Gastrocnemius medialis (tissue), 4 donors: ENCODE data around the gene SURF2. TPM values are rescaled to one million over a fixed set of nuclear protein-coding genes. Genes with fewer than 3 reads are reported as not detected.

Experiments
- ATAC-seq, 2 donors: fragments of 150-250 bp; one replicate each; pipeline ENCODE4 v1.9.1; 2016
- DNase-seq, 2 donors: peaks; one replicate each; pipeline ENCODE4 v3.0.0-alpha.2; 2019
- H3K27ac ChIP-seq, 4 donors: fragments of 200-600 bp; sonication (generic); 1 replicate in 1 of 4; 2 replicates in 3 of 4; pipeline ENCODE4 v1.5.1; 2016 to 2018; ENCODE audit warnings: mild to moderate bottlenecking in 2 of 4, moderate library complexity in 1 of 4
- H3K27me3 ChIP-seq, 3 donors: fragments of 200-600 bp; sonication (generic) in 2 of 3; 1 replicate in 1 of 3; 2 replicates in 2 of 3; pipeline versions ENCODE4 v1.5.1 to v1.6.0; 2016 to 2019; ENCODE audit warnings: mild to moderate bottlenecking in 1 of 3, moderate library complexity in 1 of 3
- H3K36me3 ChIP-seq, 2 donors: fragments of 200-600 bp; sonication (generic) in 1 of 2; one replicate each; pipeline ENCODE4 v1.5.1; 2017 to 2018
- H3K4me1 ChIP-seq, 2 donors: fragments of 200-600 bp; sonication (generic) in 1 of 2; one replicate each; pipeline ENCODE4 v1.5.1; 2016 to 2017; ENCODE audit warnings: mild to moderate bottlenecking in 2 of 2
- H3K4me3 ChIP-seq, 4 donors: fragments of 200-600 bp; sonication (generic) in 3 of 4; 1 replicate in 1 of 4; 2 replicates in 3 of 4; pipeline ENCODE4 v1.5.1; 2016 to 2019; ENCODE audit warnings: mild to moderate bottlenecking in 2 of 4
- H3K9me3 ChIP-seq, 3 donors: fragments of 200-600 bp; sonication (generic) in 2 of 3; 1 replicate in 1 of 3; 2 replicates in 2 of 3; pipeline ENCODE4 v1.5.1; 2016 to 2019
- POLR2A ChIP-seq, 2 donors: fragments of 450-650 bp; IDR thresholded peaks; one replicate each; pipeline ENCODE4 v1.6.1; 2017; ENCODE audit warnings: antibody characterized with exemption in 2 of 2, mild to moderate bottlenecking in 2 of 2, moderate library complexity in 2 of 2
- in situ Hi-C, 4 donors: fragments of 200-750 bp; cut with MboI; loops; one replicate each; pipeline versions ENCODE4 v1.15.0 to v1.8.0; 2017; ENCODE audit warnings: low sequenced_read_pairs in 4 of 4
- intact Hi-C: fragments of 100-400 bp; cut with DNase I; formaldehyde crosslinking; loops from one replicate; pipeline ENCODE4 v1.15.1; 2023; ENCODE audit warnings: low total_unique reads
- total RNA-seq, 4 donors: library from RNA; depleted of rRNA; stranded (reverse); fragments of >200 nt; gene quantifications; one replicate each; pipeline versions ENCODE4 v1.1.0 to v1.2.3, GENCODE V29; 2016
- TF ChIP-seq, protein P1 (sequence below), 5 experiments: fragments of 450-650 bp in 3 of 5; fragments of 200-600 bp in 2 of 5; sonication (generic) in 2 of 5; IDR thresholded peaks in 4 of 5; conservative IDR thresholded peaks in 1 of 5; 1 replicate in 4 of 5; 2 replicates in 1 of 5; pipeline ENCODE4 v1.5.1; 2016 to 2019; ENCODE audit warnings: antibody characterized with exemption in 5 of 5, mild to moderate bottlenecking in 3 of 5, moderate library complexity in 3 of 5

The SURF2 gene
- total RNA-seq, 4 donors from 2014 or later = 14.3 to 26.4 (median 24.8) TPM

DNA sequence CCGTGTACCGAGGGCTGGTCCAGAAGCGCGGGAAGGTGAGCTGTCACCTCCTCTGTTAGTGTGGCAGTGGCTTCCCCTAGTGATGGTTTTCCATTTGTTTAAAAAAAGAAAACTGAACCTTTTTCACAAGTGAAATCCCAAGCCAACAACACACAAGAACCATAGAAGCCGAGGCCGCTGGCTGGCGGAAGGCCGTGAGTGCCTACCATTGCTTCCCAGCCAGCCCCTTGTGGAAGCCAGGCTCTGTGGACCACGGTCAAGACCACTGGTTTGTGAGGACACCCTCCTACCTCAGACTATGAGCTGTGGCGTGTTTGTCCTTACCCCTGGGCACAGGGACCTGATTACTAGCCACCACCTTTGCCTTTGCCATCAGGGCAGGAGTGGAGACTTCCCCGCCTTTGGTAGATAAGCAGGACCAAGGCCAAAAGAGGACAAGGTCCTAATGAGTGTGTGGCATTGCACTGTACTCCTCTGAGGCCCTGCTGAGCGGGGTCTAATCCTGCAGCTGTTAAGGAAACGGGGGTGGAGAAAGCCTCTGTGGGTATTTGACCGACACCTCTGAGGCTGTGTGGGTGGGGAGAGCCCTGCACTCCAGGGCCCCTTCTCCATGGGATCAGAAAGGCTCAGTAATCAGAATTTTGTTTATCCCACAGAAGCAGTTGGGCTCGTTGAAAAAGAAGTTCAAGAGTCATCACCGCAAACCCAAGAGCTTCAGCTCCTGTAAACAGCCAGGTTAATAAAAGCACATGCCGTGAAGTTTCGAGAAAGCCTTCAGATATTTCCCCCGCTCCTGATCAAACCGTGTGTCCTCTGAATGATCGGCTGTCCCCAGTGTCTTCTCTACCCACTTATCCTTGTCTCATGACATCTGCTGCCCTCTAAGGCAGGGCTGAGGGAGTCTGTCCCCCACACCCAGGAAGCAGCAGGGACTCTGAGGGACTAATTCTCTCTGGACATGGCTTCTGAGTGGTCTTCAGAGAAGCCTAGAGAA lies 4.3 kb downstream of the SURF2 start:
- Histone ChIP-seq H3K27me3 (no peaks in the 10 kb centered on the region), H3K27ac (no peak overlapping the region), H3K36me3 (peaks cover 0 to 60% of the 10 kb centered on the region in 2 donors), H3K4me1 (peaks cover 8 to 14% of the 10 kb centered on the region in 2 donors), H3K4me3 (no peak overlapping the region), H3K9me3 (no peaks in the 10 kb centered on the region)
- in situ Hi-C loops = no loop called here
- ATAC-seq = no peak
- intact Hi-C loops = no loop called here
- TF ChIP-seq, protein P1, sequence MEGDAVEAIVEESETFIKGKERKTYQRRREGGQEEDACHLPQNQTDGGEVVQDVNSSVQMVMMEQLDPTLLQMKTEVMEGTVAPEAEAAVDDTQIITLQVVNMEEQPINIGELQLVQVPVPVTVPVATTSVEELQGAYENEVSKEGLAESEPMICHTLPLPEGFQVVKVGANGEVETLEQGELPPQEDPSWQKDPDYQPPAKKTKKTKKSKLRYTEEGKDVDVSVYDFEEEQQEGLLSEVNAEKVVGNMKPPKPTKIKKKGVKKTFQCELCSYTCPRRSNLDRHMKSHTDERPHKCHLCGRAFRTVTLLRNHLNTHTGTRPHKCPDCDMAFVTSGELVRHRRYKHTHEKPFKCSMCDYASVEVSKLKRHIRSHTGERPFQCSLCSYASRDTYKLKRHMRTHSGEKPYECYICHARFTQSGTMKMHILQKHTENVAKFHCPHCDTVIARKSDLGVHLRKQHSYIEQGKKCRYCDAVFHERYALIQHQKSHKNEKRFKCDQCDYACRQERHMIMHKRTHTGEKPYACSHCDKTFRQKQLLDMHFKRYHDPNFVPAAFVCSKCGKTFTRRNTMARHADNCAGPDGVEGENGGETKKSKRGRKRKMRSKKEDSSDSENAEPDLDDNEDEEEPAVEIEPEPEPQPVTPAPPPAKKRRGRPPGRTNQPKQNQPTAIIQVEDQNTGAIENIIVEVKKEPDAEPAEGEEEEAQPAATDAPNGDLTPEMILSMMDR (IDR thresholded peaks at IDR 0.05 in 4 of 5, conservative IDR thresholded peaks at IDR 0.05 in 1 of 5) = no peak
- TF ChIP-seq POLR2A (IDR thresholded peaks at IDR 0.05) = no peak
- DNase-seq = no peak

DNA sequence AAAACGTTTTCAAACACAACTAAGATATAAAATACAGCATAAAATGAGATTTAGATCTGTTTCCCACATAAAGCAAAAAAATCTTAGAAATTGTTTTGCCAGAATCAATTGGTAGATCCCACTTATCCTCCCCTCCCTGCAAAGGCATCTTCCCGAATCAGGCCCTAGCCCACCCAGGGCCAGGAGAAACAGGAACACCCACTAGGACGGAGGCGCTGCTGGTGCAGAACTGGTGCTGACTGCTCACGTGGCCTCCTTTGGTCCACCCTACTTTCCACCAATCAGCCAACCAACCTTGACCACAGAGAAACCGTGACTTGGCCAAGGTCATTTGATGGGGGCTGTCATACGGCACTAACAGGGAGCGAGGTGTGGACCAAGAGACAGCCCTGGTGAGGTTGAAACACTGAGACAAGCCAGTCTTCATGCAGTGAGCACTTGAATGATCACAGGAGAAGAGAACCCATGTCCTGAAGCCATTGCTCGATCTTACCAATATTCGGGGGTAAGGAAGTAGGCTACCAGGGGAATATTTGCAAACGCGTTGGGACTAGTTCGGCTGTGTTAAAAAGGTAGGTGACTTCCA lies 5.2 kb downstream of the SURF2 start:
- Histone ChIP-seq H3K36me3 (peaks cover 0 to 69% of the 10 kb centered on the region in 2 donors), H3K27ac (no peak overlapping the region), H3K4me3 (no peak overlapping the region), H3K27me3 (no peaks in the 10 kb centered on the region), H3K9me3 (no peaks in the 10 kb centered on the region), H3K4me1 (peaks cover 6 to 13% of the 10 kb centered on the region in 2 donors)
- in situ Hi-C loops (no loop called here), intact Hi-C loops (no loop called here)
- DNase-seq (no peak), ATAC-seq (no peak)
- TF ChIP-seq, protein P1 (IDR thresholded peaks at IDR 0.05 in 4 of 5, conservative IDR thresholded peaks at IDR 0.05 in 1 of 5) = no peak
- no peak for TF ChIP-seq POLR2A (IDR thresholded peaks at IDR 0.05)

DNA sequence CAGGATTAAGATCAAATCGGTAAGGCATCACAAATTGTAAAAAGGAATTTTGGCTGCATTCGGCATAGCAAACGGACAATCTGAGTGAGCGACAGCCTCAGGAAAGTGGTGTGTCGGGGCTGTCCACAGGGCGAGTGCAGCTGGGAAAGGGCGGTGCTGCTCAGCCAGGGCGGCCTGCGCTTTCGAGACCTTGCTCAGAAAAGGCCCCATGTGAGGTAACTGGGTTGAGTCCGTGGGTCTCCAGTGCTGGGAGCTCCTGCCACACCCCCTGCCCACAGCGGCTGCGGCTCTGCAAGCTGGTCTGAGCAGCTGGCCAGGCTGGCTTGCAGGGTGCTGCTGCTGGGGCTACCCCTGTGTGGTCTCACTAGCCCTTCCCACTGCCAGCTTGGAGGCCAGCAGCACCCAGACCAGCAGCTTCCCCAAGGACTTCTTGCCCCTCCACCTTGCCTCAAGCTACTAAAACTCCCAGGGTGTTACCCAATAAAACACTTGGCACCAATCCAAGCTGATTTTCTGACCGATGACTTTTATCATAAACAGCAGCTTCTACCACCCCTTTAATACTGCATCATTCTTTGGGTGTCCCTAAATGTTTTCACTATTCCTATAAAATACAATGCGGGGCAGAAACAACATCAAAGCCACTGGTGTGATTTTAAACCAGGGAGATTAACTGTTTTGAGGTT lies 6.2 kb downstream of the SURF2 start:
- H3K27ac ChIP-seq = no peak overlapping the region
- H3K9me3 ChIP-seq = no peaks in the 10 kb centered on the region
- TF ChIP-seq, protein P1 (IDR thresholded peaks at IDR 0.05 in 4 of 5, conservative IDR thresholded peaks at IDR 0.05 in 1 of 5) = no peak
- no peak for TF ChIP-seq POLR2A (IDR thresholded peaks at IDR 0.05)
- DNase-seq (no peak), ATAC-seq (no peak)
- peaks cover 0 to 77% of the 10 kb centered on the region in 2 donors for H3K36me3 ChIP-seq
- H3K4me3 ChIP-seq = no peak overlapping the region
- peaks cover 0 to 11% of the 10 kb centered on the region in 2 donors for H3K4me1 ChIP-seq
- H3K27me3 ChIP-seq = no peaks in the 10 kb centered on the region
- intact Hi-C loops = no loop called here
- in situ Hi-C loops = no loop called here

DNA sequence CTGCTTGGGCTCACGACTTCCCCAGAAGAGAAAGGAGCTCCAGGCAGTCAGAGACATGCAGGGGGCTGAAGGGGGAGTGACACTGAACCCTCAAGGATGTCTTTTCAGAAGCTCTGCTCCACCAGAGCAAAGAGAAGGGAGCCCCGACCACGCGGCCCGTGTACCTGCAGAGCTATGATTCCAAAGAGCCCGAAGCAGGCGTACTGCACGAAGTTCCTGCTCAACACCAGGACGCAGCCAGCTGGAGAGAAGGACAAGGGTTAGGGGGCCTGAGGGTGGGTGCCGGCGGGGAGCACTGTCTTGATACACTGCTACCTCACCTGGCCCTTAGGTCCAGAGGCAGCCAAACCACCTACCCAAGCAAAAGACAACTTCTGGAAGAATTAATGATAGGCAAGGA lies 10.1 kb downstream of the SURF2 start:
- intact Hi-C loops (no loop called here), in situ Hi-C loops (no loop called here)
- Histone ChIP-seq H3K36me3 (peaks cover 0 to 57% of the 10 kb centered on the region in 2 donors), H3K4me1 (peaks cover 38 to 39% of the 10 kb centered on the region in 2 donors), H3K9me3 (no peaks in the 10 kb centered on the region), H3K27ac (no peak overlapping the region), H3K4me3 (no peak overlapping the region), H3K27me3 (no peaks in the 10 kb centered on the region)
- DNase-seq = no peak
- ATAC-seq = no peak
- no peak for TF ChIP-seq POLR2A (IDR thresholded peaks at IDR 0.05)
- TF ChIP-seq, protein P1 (IDR thresholded peaks at IDR 0.05 in 4 of 5, conservative IDR thresholded peaks at IDR 0.05 in 1 of 5) = no peak
